ENCODE measurements around the gene CDH13.

The CDH13 gene

GRCh38 chr16:83269048-83269447 is 642.3 kb downstream of the CDH13 start:
- no peak for DNase-seq

GRCh38 chr16:83269541-83269940 is 642.8 kb downstream of the CDH13 start:
- DNase-seq, result no peak

- DNase-seq, result no peak
These were observed 643.3 kb downstream of the CDH13 start for GRCh38 chr16:83270061-83270460.

- DNase-seq, result no peak
These were observed 643.9 kb downstream of the CDH13 start for GRCh38 chr16:83270640-83271039.

DNA sequence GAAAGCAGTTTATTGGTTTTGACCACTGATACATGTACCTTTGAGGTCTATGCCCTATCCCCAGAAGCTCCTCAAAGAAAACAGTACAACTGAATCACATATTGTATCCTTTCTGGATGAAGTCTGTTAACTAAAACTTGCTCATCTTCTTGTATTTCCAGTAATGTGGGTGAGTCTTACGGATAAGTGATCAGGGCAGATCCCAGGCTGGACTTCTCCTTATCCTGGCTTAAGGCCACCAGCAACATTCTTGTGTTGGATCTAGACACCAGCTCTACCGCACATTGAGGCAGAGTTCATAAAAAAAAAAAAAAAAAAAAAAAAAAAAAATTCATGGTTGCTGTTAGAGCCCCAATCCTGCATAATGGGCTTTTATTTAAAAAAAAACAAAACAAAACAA is 644.4 kb downstream of the CDH13 start:
- no peak for DNase-seq

DNA sequence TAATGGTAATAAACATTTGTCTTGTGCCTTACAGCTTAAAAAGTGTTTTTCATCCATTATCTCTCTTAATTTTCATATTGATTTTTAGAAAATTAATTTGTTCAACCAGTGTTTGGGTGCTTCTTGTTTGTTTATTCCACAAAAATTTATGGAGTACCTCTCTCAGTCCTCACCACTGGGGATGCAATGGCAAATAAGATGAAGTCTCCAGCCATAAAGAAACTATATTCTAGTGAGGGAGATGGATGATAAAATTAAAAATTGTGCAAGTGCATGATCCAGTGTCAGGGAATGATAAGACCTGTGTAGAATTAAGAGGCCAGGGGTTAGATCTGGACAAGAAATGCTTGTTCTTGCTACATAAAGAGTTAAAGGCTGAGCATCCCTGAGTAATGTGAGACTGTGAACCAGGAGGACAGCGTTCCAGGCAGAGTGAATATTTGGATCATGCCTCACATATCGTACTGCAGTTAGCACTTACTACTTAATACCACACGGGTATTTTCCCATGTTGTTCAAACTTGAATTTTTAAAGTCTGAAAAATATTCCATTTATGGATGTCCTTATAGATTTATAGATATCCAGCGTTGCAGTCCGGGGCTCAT is 645.3 kb downstream of the CDH13 start:
- DNase-seq, result no peak

GRCh38 chr16:83272843-83273242 is 646.1 kb downstream of the CDH13 start:
- DNase-seq, result no peak

GRCh38 chr16:83273504-83274173 is 646.9 kb downstream of the CDH13 start:
- no peak for DNase-seq

GRCh38 chr16:83279251-83279650 is 652.5 kb downstream of the CDH13 start:
- no peak for DNase-seq

GRCh38 chr16:83285921-83286320 is 659.2 kb downstream of the CDH13 start:
- DNase-seq, result no peak

- no peak for DNase-seq
These were observed 669.7 kb downstream of the CDH13 start for GRCh38 chr16:83296505-83296904.

DNA sequence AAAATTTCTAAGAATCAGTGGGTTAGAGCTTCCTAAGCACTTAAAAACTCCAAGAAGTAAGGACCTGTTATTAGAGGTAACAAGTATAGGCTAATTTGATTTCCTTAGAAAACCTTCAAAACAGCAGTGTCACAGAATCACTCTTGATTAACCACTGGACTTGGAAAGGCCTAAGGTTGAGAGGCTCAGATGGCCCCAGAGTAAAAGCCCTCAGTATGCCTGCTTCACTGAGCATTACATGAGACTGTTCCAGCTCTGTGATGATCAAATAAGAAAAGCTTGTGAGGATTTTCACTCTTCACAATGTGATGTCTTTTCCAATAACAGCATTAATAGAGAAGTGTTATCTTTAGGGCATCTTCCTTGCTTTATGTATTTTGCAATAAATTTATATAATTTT is 671.8 kb downstream of the CDH13 start:
- no peak for DNase-seq

DNA sequence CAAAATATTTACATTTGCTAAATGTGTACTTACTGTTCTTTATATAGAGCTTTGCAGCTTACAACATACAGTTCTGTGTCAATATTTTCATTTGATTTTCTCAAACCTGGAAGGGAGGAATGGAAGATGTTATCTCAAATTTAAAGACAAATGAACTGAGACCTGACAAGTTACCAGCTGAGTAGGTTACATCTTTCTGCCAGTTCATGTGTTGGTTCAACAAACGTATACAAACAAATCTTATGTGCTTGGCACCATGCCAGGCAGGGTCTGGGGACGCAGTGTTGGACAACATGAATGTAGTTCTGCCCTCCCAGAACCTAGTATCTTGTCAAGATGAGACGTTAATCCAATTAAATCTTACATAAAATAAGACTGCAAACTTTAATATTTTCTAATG is 673.6 kb downstream of the CDH13 start:
- no peak for DNase-seq

DNA sequence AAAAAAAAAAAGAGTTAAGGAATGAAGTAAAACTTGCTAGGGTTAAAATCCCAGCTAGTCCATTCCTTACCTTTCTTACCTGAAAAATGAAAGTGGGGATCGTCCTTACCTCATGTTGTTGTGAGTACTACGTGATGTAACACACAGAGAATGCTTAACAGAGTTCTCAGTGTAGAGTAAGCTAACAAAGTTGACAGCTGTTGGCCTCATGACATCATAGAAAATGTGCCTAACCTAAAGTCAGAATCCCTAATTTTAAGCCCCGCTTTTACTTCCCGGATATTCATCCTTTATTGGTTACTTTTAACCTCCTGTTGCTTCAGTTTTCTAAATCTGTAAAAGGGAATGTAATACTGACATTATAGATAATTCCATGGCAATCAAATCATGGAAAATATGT is 675.2 kb downstream of the CDH13 start:
- no peak for DNase-seq

- DNase-seq, result no peak
These were observed 676.1 kb downstream of the CDH13 start for GRCh38 chr16:83302853-83303252.

DNA sequence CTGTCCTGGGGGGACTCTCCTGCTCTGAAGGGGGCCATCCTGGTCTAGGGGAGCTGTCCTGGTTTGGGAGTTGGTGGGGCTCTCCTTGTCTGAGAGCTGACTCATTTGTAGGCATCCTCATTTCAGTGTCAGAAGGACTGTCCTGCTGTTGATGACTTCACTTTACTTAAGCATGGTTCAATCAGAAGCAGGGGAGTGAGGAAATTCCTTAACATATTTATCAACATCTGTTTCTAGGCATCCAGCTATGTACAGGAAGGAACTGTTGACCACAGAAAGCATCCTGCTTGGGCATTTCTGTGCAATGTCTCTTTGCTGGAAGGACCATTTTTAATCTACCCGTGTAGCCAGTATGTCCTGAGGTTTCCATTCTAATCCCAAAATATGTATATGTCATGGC is 678.3 kb downstream of the CDH13 start:
- no peak for DNase-seq

GRCh38 chr16:83306961-83307593 is 680.3 kb downstream of the CDH13 start:
- DNase-seq, result no peak

DNA sequence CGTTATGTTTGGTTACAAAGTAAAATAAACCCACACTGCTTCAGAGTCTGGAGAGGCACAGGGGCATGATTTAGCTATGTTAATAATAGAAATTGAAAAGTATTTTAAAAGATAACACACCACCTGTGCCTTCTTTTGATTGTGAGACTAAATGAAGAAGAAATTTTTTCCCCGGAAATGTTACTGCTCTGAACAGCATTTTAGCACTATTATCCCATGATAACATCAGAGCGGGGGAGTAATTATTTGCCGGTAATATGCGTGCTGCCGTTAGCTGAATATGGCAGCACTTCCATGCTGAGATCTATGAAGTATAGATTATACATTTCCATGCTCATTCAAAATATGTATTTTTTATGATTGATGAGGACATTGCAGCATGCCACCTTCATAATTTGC is 680.8 kb downstream of the CDH13 start:
- DNase-seq, result no peak

DNA sequence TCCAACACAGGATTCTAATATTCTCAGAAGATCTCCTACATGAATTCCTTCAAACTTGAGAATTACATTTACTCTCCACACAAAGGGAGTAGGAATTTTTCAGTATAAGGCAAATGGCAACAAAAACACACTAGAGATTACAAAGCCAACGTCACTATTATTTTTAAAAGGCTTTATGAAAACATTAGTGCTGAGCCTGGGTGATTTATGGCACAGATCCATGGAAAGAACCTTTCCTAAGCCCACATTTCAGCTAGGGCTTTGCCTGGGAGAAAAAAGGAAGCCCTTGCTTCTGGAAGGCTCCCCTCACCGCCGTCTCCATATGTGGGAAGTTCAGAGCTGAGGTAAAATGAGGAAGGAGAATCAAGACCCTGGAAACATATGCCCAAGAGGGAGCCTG is 681.6 kb downstream of the CDH13 start:
- DNase-seq, result no peak

DNA sequence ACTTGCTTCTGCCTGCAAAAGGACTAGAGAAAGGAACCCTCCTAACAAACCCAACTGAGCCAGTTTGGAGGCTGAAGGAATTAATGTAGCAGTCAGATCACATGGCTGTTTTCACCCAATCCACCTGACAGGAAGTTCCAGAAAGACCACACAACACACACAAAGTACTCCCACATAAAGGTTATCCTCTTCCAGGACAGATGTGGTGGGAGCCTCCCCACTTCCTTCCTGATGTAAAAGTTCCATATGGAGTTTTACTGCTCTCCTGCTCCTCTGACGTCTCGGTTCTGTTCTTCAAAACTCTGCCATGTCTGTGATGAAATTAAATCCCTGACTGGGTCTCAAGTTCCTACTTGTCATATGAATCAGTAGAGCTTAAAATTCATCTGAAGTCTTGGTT is 684.0 kb downstream of the CDH13 start:
- DNase-seq, result no peak

- DNase-seq, result no peak
These were observed 685.4 kb downstream of the CDH13 start for GRCh38 chr16:83312015-83312717.

DNA sequence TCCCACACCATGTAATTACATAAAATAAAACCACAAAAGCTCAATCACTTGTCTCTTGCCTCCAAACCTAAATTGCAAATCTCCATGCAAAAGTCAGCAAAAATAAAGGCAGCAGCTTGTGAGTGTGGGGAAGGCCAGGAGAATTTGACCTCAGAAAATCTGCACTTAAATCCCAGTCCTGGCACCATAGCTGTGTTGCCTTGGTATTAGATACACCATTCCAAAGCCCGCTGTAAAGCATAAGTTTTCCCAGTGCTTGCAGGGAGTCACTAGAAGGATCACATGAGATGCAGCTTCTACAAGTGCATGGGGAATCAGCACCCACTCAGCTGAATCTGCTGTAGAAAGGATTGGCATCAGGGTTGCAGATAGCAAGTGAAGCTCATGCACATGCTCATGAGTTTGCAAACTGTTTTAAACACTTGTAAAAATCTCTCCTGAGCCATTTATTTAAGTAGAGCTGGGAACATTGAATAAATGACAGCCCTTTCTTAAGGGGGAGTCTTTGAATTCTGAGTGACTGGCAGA is 686.0 kb downstream of the CDH13 start:
- no peak for DNase-seq

- no peak for DNase-seq
These were observed 688.5 kb downstream of the CDH13 start for GRCh38 chr16:83315271-83315670.

DNA sequence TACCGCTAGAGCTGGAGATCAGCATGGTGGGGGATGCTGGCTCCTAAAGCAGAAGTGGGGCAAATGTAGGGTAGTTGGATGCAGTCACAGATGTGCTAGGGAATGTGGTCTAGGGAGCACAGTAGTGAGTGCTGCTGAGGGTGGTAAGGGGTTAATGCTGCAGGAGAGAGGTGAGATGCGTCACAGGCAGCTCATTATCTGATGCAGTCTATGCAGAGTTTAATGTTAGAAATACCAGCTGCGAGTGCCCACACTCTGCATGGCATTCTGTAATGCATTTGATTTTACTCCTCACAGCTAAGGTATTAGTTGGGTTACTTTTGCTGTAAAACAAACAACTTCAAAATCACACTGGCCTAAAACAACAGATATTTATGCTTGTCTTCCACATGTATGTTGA is 689.7 kb downstream of the CDH13 start:
- DNase-seq, result no peak
